Tracheal epithelial cell (primary cell): Measurements from ENCODE around the gene IL18BP. TPM values are rescaled to one million over a fixed set of nuclear protein-coding genes. Genes with fewer than 3 reads are reported as not detected.

ENCODE experiments used
- total RNA-seq: library from RNA; depleted of rRNA; stranded (reverse); fragments of >200 nt; gene quantifications from 2 replicates; pipeline ENCODE4 v1.2.1, GENCODE V29; 2014

The IL18BP gene
- total RNA-seq: 0.24 and 0.64 TPM in 2 replicates

DNA sequence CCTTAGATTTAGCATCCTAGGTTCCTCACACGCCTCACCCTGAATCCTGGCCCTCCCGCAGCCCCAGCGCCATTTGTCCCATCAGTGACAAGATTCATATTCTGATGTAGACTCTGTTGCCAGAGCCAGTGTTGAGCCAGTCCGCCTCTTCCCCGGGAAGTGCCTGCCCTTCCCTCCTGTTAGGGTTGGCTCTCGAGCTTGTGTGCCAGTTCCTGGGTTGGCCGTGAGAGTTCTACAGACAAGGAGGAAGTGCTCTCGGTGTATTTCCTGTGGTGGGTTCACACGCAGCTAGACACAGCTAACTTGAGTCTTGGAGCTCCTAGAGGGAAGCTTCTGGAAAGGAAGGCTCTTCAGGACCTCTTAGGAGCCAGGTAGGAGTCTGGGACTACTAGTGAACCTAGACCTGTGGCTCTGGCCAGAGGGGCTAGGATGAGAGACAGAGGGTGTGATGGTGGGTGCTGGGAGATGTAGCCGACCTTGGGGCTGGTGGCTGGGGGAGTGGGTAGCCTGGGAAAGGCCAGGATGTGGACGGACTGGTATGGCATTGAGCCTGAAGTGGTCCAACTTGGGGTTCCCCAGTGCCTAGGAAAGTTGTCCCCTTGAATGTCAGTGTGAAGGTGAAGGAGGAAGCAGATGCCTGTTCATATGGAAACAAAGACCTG lies at the start of gene IL18BP:
IL18BP (plus strand) TSS at position 261 of the 662 bp plus-strand sequence. CDS start 1,076 bp downstream, outside the sequence.

Other genes starting within 250 kb of the IL18BP start
- not detected in 2 replicates for gene DEFB108B, start 165.7 kb upstream of the IL18BP start, total RNA-seq
- gene DEFB131B, start 120.5 kb upstream of the IL18BP start, total RNA-seq: not detected in 2 replicates
- 2.2 and 7.5 TPM in 2 replicates for gene XNDC1N, start 70.3 kb upstream of the IL18BP start, total RNA-seq
- gene RNF121, start 69.9 kb upstream of the IL18BP start, total RNA-seq: 11.5 and 28.4 TPM in 2 replicates
- 53.3 and 90.4 TPM in 2 replicates for gene NUMA1, start 81.6 kb downstream of the IL18BP start, total RNA-seq
- 3.2 and 4.8 TPM in 2 replicates for gene LRRC51, start 81.9 kb downstream of the IL18BP start, total RNA-seq
- gene LAMTOR1, start 104.4 kb downstream of the IL18BP start, total RNA-seq: 81.2 and 103 TPM in 2 replicates
- not detected in 2 replicates for gene TOMT, start 107.0 kb downstream of the IL18BP start, total RNA-seq
- gene ANAPC15, start 113.8 kb downstream of the IL18BP start, total RNA-seq: 14.3 and 15.2 TPM in 2 replicates
- gene FOLR3, start 136.8 kb downstream of the IL18BP start, total RNA-seq: 10.7 and 14.2 TPM in 2 replicates
- 2.1 and 5.3 TPM in 2 replicates for gene FOLR1, start 193.2 kb downstream of the IL18BP start, total RNA-seq
- gene FOLR2, start 217.9 kb downstream of the IL18BP start, total RNA-seq: not detected in 2 replicates
- gene INPPL1, start 225.9 kb downstream of the IL18BP start, total RNA-seq: 18.1 and 28.9 TPM in 2 replicates
- gene PHOX2A, start 245.3 kb downstream of the IL18BP start, total RNA-seq: not detected in 2 replicates